GM12878 (cell line): ENCODE measurements around the gene PCP2. TPM values are rescaled to one million over a fixed set of nuclear protein-coding genes. Genes with fewer than 3 reads are reported as not detected.
A peak's percentile ranks its signal among the peaks of the same experiment; 100 is the strongest.

Experiments used
- ASH2L ChIP-seq: fragments of 300-600, 200-600 bp; sonication (generic); IDR thresholded peaks from 2 replicates; pipeline ENCODE4 v1.6.1; 2017; ENCODE audit warnings: low read depth, mild to moderate bottlenecking, borderline replicate concordance
- ATF2 ChIP-seq: IDR thresholded peaks from 2 replicates; pipeline ENCODE4 v1.6.1; 2012; ENCODE audit warnings: low read length, inconsistent platforms
- BACH1 ChIP-seq: fragments of 450-650 bp; IDR thresholded peaks from 2 replicates; pipeline ENCODE4 v1.6.1; 2017; ENCODE audit warnings: mild to moderate bottlenecking, borderline replicate concordance
- BCL11A ChIP-seq: IDR thresholded peaks from 2 replicates; pipeline ENCODE4 v1.6.1; 2011; ENCODE audit warnings: low read depth, low read length
- CEBPB ChIP-seq, 2 experiments: fragments of 150-350 bp in 1 of 2; IDR thresholded peaks; 2 replicates each; pipeline ENCODE4 v1.6.1; 2012 to 2014; ENCODE audit warnings: low read depth in 2 of 2, low read length in 2 of 2, borderline replicate concordance in 1 of 2, inconsistent platforms in 1 of 2
- CHD2 ChIP-seq: IDR thresholded peaks from 2 replicates; pipeline ENCODE4 v1.6.1; 2011; ENCODE audit warnings: low read depth, low read length, improper control_type of control experiment, borderline replicate concordance
- E2F8 ChIP-seq: fragments of 450-650 bp; IDR thresholded peaks from 2 replicates; pipeline ENCODE4 v1.6.1; 2018; ENCODE audit warnings: mild to moderate bottlenecking, low read depth, moderate library complexity; ENCODE audit not compliant: partially characterized antibody
- FOS ChIP-seq: IDR thresholded peaks from 3 replicates; pipeline ENCODE4 v1.6.1; 2011; ENCODE audit warnings: borderline replicate concordance; ENCODE audit not compliant: insufficient read length; ENCODE audit errors: extremely low read depth
- FOXK2 ChIP-seq: fragments of 450-650 bp; IDR thresholded peaks from 2 replicates; pipeline ENCODE4 v1.6.1; 2017; ENCODE audit warnings: mild to moderate bottlenecking, moderate library complexity
- IKZF1 ChIP-seq: fragments of 450-650 bp; conservative IDR thresholded peaks from 2 replicates; pipeline ENCODE4 v1.6.1; 2017; ENCODE audit warnings: antibody characterized with exemption, mild to moderate bottlenecking
- IRF4 ChIP-seq: IDR thresholded peaks from 2 replicates; pipeline ENCODE4 v1.6.1; 2011; ENCODE audit warnings: low read depth, low read length
- IRF5 ChIP-seq: fragments of 450-650 bp; IDR thresholded peaks from 2 replicates; pipeline ENCODE4 v1.6.1; 2017; ENCODE audit warnings: borderline replicate concordance
- JUND ChIP-seq: IDR thresholded peaks from 2 replicates; pipeline ENCODE4 v1.6.1; 2012; ENCODE audit warnings: low read depth, mild to moderate bottlenecking, low read length, improper control_type of control experiment, moderate library complexity
- KAT2A ChIP-seq: conservative IDR thresholded peaks from 2 replicates; pipeline ENCODE4 v1.6.1; 2011; ENCODE audit warnings: low read depth, low read length; ENCODE audit not compliant: control insufficient read depth
- MTA3 ChIP-seq: IDR thresholded peaks from 2 replicates; pipeline ENCODE4 v1.6.1; 2012; ENCODE audit warnings: low read length, inconsistent platforms, borderline replicate concordance
- MXI1 ChIP-seq: fragments of 150-350 bp; IDR thresholded peaks from 2 replicates; pipeline ENCODE4 v1.6.1; 2011; ENCODE audit warnings: low read depth, mild to moderate bottlenecking, inconsistent platforms, low read length, improper control_type of control experiment
- MYB ChIP-seq: fragments of 150-350 bp; IDR thresholded peaks from 2 replicates; pipeline ENCODE4 v1.6.1; 2014; ENCODE audit warnings: mild to moderate bottlenecking, low read depth, low read length, borderline replicate concordance
- NR2C1 ChIP-seq: fragments of 450-650 bp; IDR thresholded peaks from 2 replicates; pipeline ENCODE4 v1.6.1; 2017; ENCODE audit warnings: antibody characterized with exemption, mild to moderate bottlenecking, moderate library complexity
- PAX8 ChIP-seq: fragments of 450-650 bp; IDR thresholded peaks from 2 replicates; pipeline ENCODE4 v1.6.1; 2017; ENCODE audit warnings: mild to moderate bottlenecking, moderate library complexity
- POLR2A ChIP-seq: IDR thresholded peaks from 2 replicates; pipeline ENCODE4 v1.6.1; 2011; ENCODE audit warnings: low read depth, mild to moderate bottlenecking, low read length
- RAD51 ChIP-seq: fragments of 450-650 bp; IDR thresholded peaks from 2 replicates; pipeline ENCODE4 v1.6.1; 2016; ENCODE audit warnings: moderate library complexity, mild to moderate bottlenecking, inconsistent platforms
- SMAD1 ChIP-seq: fragments of 450-650 bp; IDR thresholded peaks from 2 replicates; pipeline ENCODE4 v1.6.1; 2018; ENCODE audit warnings: mild to moderate bottlenecking, low read depth; ENCODE audit not compliant: partially characterized antibody
- SMARCA5 ChIP-seq: fragments of 450-650 bp; IDR thresholded peaks from 2 replicates; pipeline ENCODE4 v1.6.1; 2017; ENCODE audit warnings: mild to moderate bottlenecking
- SP1 ChIP-seq: IDR thresholded peaks from one replicate; pipeline ENCODE4 v1.6.1; 2011; ENCODE audit warnings: low read depth, low read length
- STAT3 ChIP-seq: IDR thresholded peaks from 2 replicates; pipeline ENCODE4 v1.6.1; 2011; ENCODE audit warnings: low read depth, low read length, improper control_type of control experiment
- YBX1 ChIP-seq: fragments of 450-650 bp; IDR thresholded peaks from 2 replicates; pipeline ENCODE4 v1.6.1; 2016; ENCODE audit warnings: antibody characterized with exemption
- ZNF207 ChIP-seq: fragments of 450-650 bp; IDR thresholded peaks from 2 replicates; pipeline ENCODE4 v1.6.1; 2014; ENCODE audit warnings: antibody characterized with exemption, mild to moderate bottlenecking, borderline replicate concordance
- ZNF622 ChIP-seq: fragments of 450-650 bp; IDR thresholded peaks from 2 replicates; pipeline ENCODE4 v1.6.1; 2017; ENCODE audit warnings: mild to moderate bottlenecking, inconsistent platforms
- polyA plus RNA-seq, 11 experiments: library from polyadenylated mRNA; depleted of rRNA in 4 of 11; unstranded in 6 of 11; stranded (reverse) in 5 of 11; fragments of >200 nt; fragmentation: Nextera tagmentation in 4 of 11; fragmentation: Illumina TruSeq in 1 of 11; extraction: Ambion mirVana in 4 of 11; extraction: Trizol in 1 of 11; gene quantifications; 1 replicate in 1 of 11; 2 replicates in 10 of 11; pipeline versions ENCODE4 v1.2.1 to v1.2.3, GENCODE V29; 2011 to 2016; ENCODE audit warnings: inconsistent platforms in 2 of 11, missing spikeins in 2 of 11, low read depth in 1 of 11
- total RNA-seq, 4 experiments: library from RNA; depleted of rRNA in 3 of 4; stranded (reverse); fragments of >200 nt in 3 of 4; fragmentation: Illumina TruSeq in 1 of 4; extraction: Trizol in 1 of 4; gene quantifications; 2 replicates each; pipeline versions ENCODE4 v1.2.1 to v1.2.3, GENCODE V29; 2013 to 2021

PCP2 gene
- total and polyA plus RNA-seq, 10 of the 15 experiments (the other 5 are each of a cell fraction or from before 2014, with no cell fraction given) = 0.10 to 0.62 (median 0.31) TPM; not detected in 5

GRCh38 chr19:7680606-7681339 lies 47.3 kb upstream of the PCP2 start, which contains the start of gene TRAPPC5 (continued):
- no peak for TF ChIP-seq CEBPB (IDR thresholded peaks at IDR 0.05; ENCODE audit: borderline replicate concordance in 1 of 2, low read depth in 2 of 2, low read length in 2 of 2)
- TF ChIP-seq ZNF622 = no peak
- TF ChIP-seq FOXK2 = no peak
- no peak for TF ChIP-seq KAT2A
- no peak for TF ChIP-seq BCL11A
- no peak for TF ChIP-seq RAD51
- TF ChIP-seq IRF4 = no peak
- TF ChIP-seq JUND = no peak
- peak; percentile 98 for TF ChIP-seq BACH1
- no peak for TF ChIP-seq YBX1
- TF ChIP-seq E2F8 = no peak
- no peak for TF ChIP-seq CHD2
- peak; percentile 97 for TF ChIP-seq ZNF207
- no peak for TF ChIP-seq STAT3
- no peak for TF ChIP-seq FOS
- TF ChIP-seq ATF2 = no peak
- TF ChIP-seq MTA3 = no peak
- peak; percentile 23; the same call in 1 of the 2 replicates for TF ChIP-seq NR2C1
- peak; percentile 94 for TF ChIP-seq SMARCA5
- TF ChIP-seq PAX8 = no peak
- peak; percentile 18; the same call in 1 of the 2 replicates for TF ChIP-seq MXI1
- TF ChIP-seq IKZF1 = peak; percentile 90
- no peak for TF ChIP-seq SMAD1
- TF ChIP-seq IRF5 = no peak
- peak; percentile 41 for TF ChIP-seq SP1
- TF ChIP-seq MYB = no peak
- TF ChIP-seq ASH2L = no peak
- TF ChIP-seq POLR2A = 0 out of 2 replicates have a peak, but pooled peaks have one; percentile 65
